SK-MEL-5 (cell line): ENCODE measurements around the gene MYO5A. TPM values are rescaled to one million over a fixed set of nuclear protein-coding genes. Genes with fewer than 3 reads are reported as not detected.

ENCODE experiments used
- DNase-seq: peaks from one replicate; pipeline ENCODE4 v3.0.0-alpha.2; 2016; ENCODE audit warnings: low read depth, low spot score
- in situ Hi-C: cut with HindIII; loops from 2 replicates; pipeline ENCODE4 v1.10.0; 2016; ENCODE audit warnings: low sequenced_read_pairs, high pct_unique_total_duplicates, low pct_unique_long_range_greater_than_20kb
- total RNA-seq: library from RNA; depleted of rRNA; stranded (reverse); fragments of >200 nt; shearing (Covaris generic); gene quantifications from 2 replicates; pipeline ENCODE4 v1.2.3, GENCODE V29; 2014

The MYO5A gene
- total RNA-seq, 1 experiment from 2014 or later, result 103 TPM

GRCh38 chr15:52414936-52415335 is 113.7 kb downstream of the MYO5A start:
- no peak for DNase-seq
- in situ Hi-C loops, result no loop called here

- DNase-seq, result no peak
- in situ Hi-C loops, result no loop called here
Measured at GRCh38 chr15:52408823-52409222, 119.9 kb downstream of the MYO5A start.

GRCh38 chr15:52407374-52407773 is 121.3 kb downstream of the MYO5A start:
- in situ Hi-C loops, result no loop called here

GRCh38 chr15:52406601-52407000 is 122.1 kb downstream of the MYO5A start:
- no peak for DNase-seq
- in situ Hi-C loops, result no loop called here

More at GRCh38 chr15:52407374-52407773, 121.3 kb downstream of the MYO5A start:
- no peak for DNase-seq

GRCh38 chr15:52405856-52406255 is 122.8 kb downstream of the MYO5A start:
- in situ Hi-C loops, result no loop called here
- DNase-seq, result no peak

GRCh38 chr15:52397118-52397517 is 131.6 kb downstream of the MYO5A start:
- DNase-seq, result no peak
- in situ Hi-C loops, result no loop called here

GRCh38 chr15:52394118-52394517 is 134.6 kb downstream of the MYO5A start:
- in situ Hi-C loops, result no loop called here
- DNase-seq, result no peak

GRCh38 chr15:52392008-52392687 is 136.5 kb downstream of the MYO5A start:
- in situ Hi-C loops, result no loop called here
- DNase-seq, result peak; percentile 83

GRCh38 chr15:52391069-52391468 is 137.6 kb downstream of the MYO5A start:
- in situ Hi-C loops, result no loop called here
- DNase-seq, result no peak

GRCh38 chr15:52385670-52386069 is 143.0 kb downstream of the MYO5A start:
- in situ Hi-C loops, result no loop called here
- DNase-seq, result no peak

GRCh38 chr15:52383100-52383588 is 145.5 kb downstream of the MYO5A start:
- in situ Hi-C loops, result no loop called here
- DNase-seq, result no peak

GRCh38 chr15:52382647-52383046 is 146.0 kb downstream of the MYO5A start:
- no peak for DNase-seq
- in situ Hi-C loops, result no loop called here

GRCh38 chr15:52379395-52380106 is 149.1 kb downstream of the MYO5A start:
- in situ Hi-C loops, result no loop called here
- no peak for DNase-seq

GRCh38 chr15:52378746-52379394 is 149.8 kb downstream of the MYO5A start:
- DNase-seq, result no peak
- in situ Hi-C loops, result no loop called here

- no peak for DNase-seq
- in situ Hi-C loops, result no loop called here
Measured at GRCh38 chr15:52370010-52370409, 158.7 kb downstream of the MYO5A start.

- DNase-seq, result no peak
- in situ Hi-C loops, result no loop called here
Measured at GRCh38 chr15:52369455-52369854, 159.2 kb downstream of the MYO5A start.

- DNase-seq, result no peak
- in situ Hi-C loops, result no loop called here
Measured at GRCh38 chr15:52369030-52369429, 159.7 kb downstream of the MYO5A start.

- no peak for DNase-seq
- in situ Hi-C loops, result no loop called here
Measured at GRCh38 chr15:52368402-52368801, 160.3 kb downstream of the MYO5A start.

- peak; percentile 67 for DNase-seq
- in situ Hi-C loops, result no loop called here
Measured at GRCh38 chr15:52362497-52362896, 166.2 kb downstream of the MYO5A start.
